Body of pancreas (tissue), 4 donors: Measurements from ENCODE around the gene DDIT4.

Experiments used
- CTCF ChIP-seq, 7 experiments: fragments of 450-650 bp in 4 of 7; fragments of 200-600 bp in 3 of 7; sonication (generic) in 3 of 7; IDR thresholded peaks; one replicate each; pipeline ENCODE4 v1.5.1; 2016 to 2019; ENCODE audit warnings: antibody characterized with exemption in 7 of 7
- POLR2A ChIP-seq, 3 donors: fragments of 450-650 bp; IDR thresholded peaks; one replicate each; pipeline ENCODE4 v1.6.1; 2016; ENCODE audit warnings: antibody characterized with exemption in 3 of 3, mild to moderate bottlenecking in 2 of 3

GRCh38 chr10:72255977-72256729 is 17.6 kb upstream of the DDIT4 start:
- TF ChIP-seq POLR2A (IDR thresholded peaks at IDR 0.05): no peak
- no peak for TF ChIP-seq CTCF (IDR thresholded peaks at IDR 0.05)
